ENCODE measurements around the gene MCTP1. TPM values are rescaled to one million over a fixed set of nuclear protein-coding genes. Genes with fewer than 3 reads are reported as not detected.
A peak's percentile ranks its signal among the peaks of the same experiment; 100 is the strongest.

MCTP1 gene
- total and polyA plus RNA-seq, 2 donors, result 5.9 to 20.2 TPM

DNA sequence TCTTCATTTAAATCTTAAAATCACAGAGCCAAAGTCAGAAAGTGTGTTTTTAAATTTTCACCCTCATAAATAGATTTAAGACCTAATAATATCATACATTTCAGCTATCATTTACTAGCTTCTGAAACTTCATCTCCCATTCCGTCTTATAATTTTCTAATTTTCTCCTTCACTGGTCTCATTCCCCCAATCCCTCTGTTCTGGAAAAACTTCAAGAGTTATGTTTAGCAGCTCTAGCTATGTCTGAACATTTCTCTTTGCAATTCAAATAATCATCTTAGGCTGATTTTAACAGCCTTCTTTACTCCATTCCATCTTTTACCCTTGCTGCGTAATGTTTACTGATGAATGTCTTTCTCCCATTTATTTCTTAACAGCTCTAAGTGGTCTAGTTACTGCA is 474.0 kb downstream of the MCTP1 start:
- H3K4me1 ChIP-seq (ENCODE audit: control insufficient read depth in 2 of 2, insufficient read depth in 2 of 2, low read length in 2 of 2), result peaks cover 0 to 35% of the 10 kb centered on the region in 2 donors
- 97% methylated on average over 2 of the region's 2 CpGs for WGBS
- no peak overlapping the region for H3K4me3 ChIP-seq (ENCODE audit: low read length in 2 of 2)
- no peak for DNase-seq (ENCODE audit: low read depth in 6 of 9, low spot score in 9 of 9)
- H3K27me3 ChIP-seq (ENCODE audit: control insufficient read depth in 2 of 2, insufficient read depth in 1 of 2, low read length in 1 of 2), result no peaks in the 10 kb centered on the region
- peak overlapping the region in 1 of 2 donors; percentile 1 for H3K27ac ChIP-seq (ENCODE audit: low read depth in 1 of 2, low read length in 1 of 2)
- H3K9me3 ChIP-seq (ENCODE audit: control insufficient read depth in 2 of 2, insufficient read depth in 1 of 2, low read length in 1 of 2), result no peaks in the 10 kb centered on the region
- H3K36me3 ChIP-seq (ENCODE audit: control insufficient read depth in 2 of 2, insufficient read depth in 2 of 2, low read length in 1 of 2), result no peaks in the 10 kb centered on the region

DNA sequence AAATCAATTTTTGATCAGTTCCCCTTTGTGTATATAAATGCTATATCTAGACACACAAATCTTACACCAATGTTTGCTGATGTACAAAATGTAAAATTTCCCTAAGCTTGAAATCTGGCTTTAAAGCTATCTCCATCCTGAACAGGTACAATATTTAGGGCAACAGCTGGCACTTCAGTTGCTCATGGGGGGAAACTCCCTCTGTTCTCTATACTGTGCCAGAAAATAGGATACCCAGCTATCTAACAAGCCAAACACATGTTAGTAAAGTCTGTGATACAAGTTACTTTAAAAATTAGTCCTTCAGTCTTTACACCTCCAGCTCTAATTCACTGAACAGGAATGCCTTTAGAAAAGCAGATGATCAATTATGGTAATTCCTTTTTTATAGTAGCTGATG is 474.6 kb downstream of the MCTP1 start:
- H3K27ac ChIP-seq (ENCODE audit: low read depth in 1 of 2, low read length in 1 of 2), result peak overlapping the region in 1 of 2 donors; percentile 19

DNA sequence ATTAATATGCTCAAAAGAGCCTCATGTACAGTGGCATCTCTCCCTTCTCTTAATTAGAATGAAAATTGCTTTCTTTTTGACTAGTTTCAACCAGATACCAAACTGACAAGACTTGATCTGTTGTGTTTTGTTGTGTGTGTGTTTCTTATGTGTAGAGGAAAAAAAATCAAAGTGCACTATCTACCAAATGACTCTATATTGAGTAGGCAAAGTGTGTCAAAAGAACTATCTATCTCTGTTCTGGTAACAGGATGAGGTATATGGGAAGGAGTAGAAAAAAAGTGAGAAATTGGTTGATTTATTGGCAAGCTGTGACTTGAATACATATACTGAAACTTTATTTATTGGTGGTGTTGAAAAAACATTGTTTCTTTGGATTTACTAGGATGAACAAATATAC is 476.4 kb downstream of the MCTP1 start:
- no peak for DNase-seq (ENCODE audit: low read depth in 6 of 9, low spot score in 9 of 9)
- Histone ChIP-seq H3K27me3 (ENCODE audit: control insufficient read depth in 2 of 2, insufficient read depth in 1 of 2, low read length in 1 of 2) (no peaks in the 10 kb centered on the region), H3K27ac (ENCODE audit: low read depth in 1 of 2, low read length in 1 of 2) (peak overlapping the region in 1 of 2 donors; percentile 80)

More for the DNA sequence above, 474.6 kb downstream of the MCTP1 start:
- Histone ChIP-seq H3K4me3 (ENCODE audit: low read length in 2 of 2) (no peak overlapping the region), H3K27me3 (ENCODE audit: control insufficient read depth in 2 of 2, insufficient read depth in 1 of 2, low read length in 1 of 2) (no peaks in the 10 kb centered on the region), H3K9me3 (ENCODE audit: control insufficient read depth in 2 of 2, insufficient read depth in 1 of 2, low read length in 1 of 2) (no peaks in the 10 kb centered on the region), H3K4me1 (ENCODE audit: control insufficient read depth in 2 of 2, insufficient read depth in 2 of 2, low read length in 2 of 2) (peaks cover 0 to 30% of the 10 kb centered on the region in 2 donors), H3K36me3 (ENCODE audit: control insufficient read depth in 2 of 2, insufficient read depth in 2 of 2, low read length in 1 of 2) (no peaks in the 10 kb centered on the region)
- DNase-seq (ENCODE audit: low read depth in 6 of 9, low spot score in 9 of 9), result no peak

DNA sequence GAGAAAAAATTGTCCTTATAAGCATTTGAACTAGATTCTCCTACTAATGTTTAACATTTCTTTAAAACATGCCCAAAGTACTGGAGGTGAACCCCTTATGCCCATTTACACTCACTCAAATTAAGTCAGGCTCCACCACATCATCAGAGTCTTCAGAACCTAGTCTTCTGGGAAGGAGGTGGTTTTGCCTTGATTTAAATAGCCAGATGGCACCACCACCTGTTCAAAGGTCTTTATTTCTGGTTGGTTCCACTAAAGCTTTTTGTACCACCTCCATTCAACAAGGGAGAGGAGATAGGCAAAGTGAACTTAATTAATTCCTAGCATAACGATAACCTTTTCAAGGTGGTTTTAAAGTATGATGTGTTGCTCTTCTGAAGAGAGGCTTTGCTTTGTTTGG is 476.9 kb downstream of the MCTP1 start:
- Histone ChIP-seq H3K36me3 (ENCODE audit: control insufficient read depth in 2 of 2, insufficient read depth in 2 of 2, low read length in 1 of 2) (no peaks in the 10 kb centered on the region), H3K27ac (ENCODE audit: low read depth in 1 of 2, low read length in 1 of 2) (peak overlapping the region in 1 of 2 donors; percentile 80), H3K4me1 (ENCODE audit: control insufficient read depth in 2 of 2, insufficient read depth in 2 of 2, low read length in 2 of 2) (peaks cover 0 to 24% of the 10 kb centered on the region in 2 donors), H3K27me3 (ENCODE audit: control insufficient read depth in 2 of 2, insufficient read depth in 1 of 2, low read length in 1 of 2) (no peaks in the 10 kb centered on the region), H3K4me3 (ENCODE audit: low read length in 2 of 2) (peak overlapping the region in 1 of 2 donors; percentile 40), H3K9me3 (ENCODE audit: control insufficient read depth in 2 of 2, insufficient read depth in 1 of 2, low read length in 1 of 2) (no peaks in the 10 kb centered on the region)
- 98% methylated on average over 1 of the region's 1 CpG for WGBS
- DNase-seq (ENCODE audit: low read depth in 6 of 9, low spot score in 9 of 9), result peak in 2 of 9 donors; percentile 41 to 69

More for the DNA sequence above, 476.4 kb downstream of the MCTP1 start:
- Histone ChIP-seq H3K4me1 (ENCODE audit: control insufficient read depth in 2 of 2, insufficient read depth in 2 of 2, low read length in 2 of 2) (peaks cover 0 to 24% of the 10 kb centered on the region in 2 donors), H3K4me3 (ENCODE audit: low read length in 2 of 2) (no peak overlapping the region), H3K9me3 (ENCODE audit: control insufficient read depth in 2 of 2, insufficient read depth in 1 of 2, low read length in 1 of 2) (no peaks in the 10 kb centered on the region), H3K36me3 (ENCODE audit: control insufficient read depth in 2 of 2, insufficient read depth in 2 of 2, low read length in 1 of 2) (no peaks in the 10 kb centered on the region)

DNA sequence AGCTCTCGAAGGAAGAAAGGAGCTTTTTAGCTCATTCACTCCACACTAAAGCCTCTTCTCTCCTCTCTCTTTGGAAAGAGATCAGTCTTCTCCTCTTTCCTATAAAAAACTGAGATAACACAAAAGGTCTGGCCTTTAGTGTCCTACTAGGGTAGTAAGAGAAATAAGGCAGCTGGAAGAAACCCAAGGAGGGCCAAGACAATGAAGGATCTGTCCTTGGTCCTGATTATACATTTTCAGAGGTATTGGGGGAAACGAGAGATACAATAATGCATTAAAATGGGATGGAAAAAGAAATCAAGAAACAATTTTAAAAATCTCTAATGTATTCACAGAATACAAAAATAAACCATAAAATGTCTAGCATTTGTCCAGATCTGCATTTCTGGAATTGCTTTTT is 482.4 kb downstream of the MCTP1 start:
- H3K27me3 ChIP-seq (ENCODE audit: control insufficient read depth in 2 of 2, insufficient read depth in 1 of 2, low read length in 1 of 2), result no peaks in the 10 kb centered on the region
- H3K27ac ChIP-seq (ENCODE audit: low read depth in 1 of 2, low read length in 1 of 2), result no peak overlapping the region
- no peaks in the 10 kb centered on the region for H3K9me3 ChIP-seq (ENCODE audit: control insufficient read depth in 2 of 2, insufficient read depth in 1 of 2, low read length in 1 of 2)
- peaks cover 0 to 4% of the 10 kb centered on the region in 2 donors for H3K4me1 ChIP-seq (ENCODE audit: control insufficient read depth in 2 of 2, insufficient read depth in 2 of 2, low read length in 2 of 2)
- DNase-seq (ENCODE audit: low read depth in 6 of 9, low spot score in 9 of 9), result peak in 2 of 9 donors; percentile 63 to 70
- peaks cover 0 to 7% of the 10 kb centered on the region in 2 donors for H3K36me3 ChIP-seq (ENCODE audit: control insufficient read depth in 2 of 2, insufficient read depth in 2 of 2, low read length in 1 of 2)
- 92% methylated on average over 2 of the region's 2 CpGs for WGBS
- no peak overlapping the region for H3K4me3 ChIP-seq (ENCODE audit: low read length in 2 of 2)

DNA sequence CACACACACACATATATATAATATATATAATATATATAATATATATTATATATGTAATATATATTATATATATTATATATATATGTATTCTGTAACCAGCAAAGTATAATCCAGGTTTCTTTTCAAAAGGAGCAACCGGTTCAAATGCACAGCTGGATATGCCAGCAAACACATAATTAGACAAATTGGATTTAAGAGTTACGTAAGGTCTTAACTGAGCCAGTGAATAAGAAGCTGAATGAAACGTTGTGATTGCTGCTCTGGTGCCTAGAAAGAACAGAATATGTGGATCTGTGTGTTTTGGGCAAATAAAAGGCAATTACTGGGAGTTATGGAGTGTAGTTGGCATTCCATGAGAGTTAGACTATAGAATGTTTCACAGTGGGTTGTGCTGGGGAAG is 488.3 kb downstream of the MCTP1 start:
- no peak overlapping the region for H3K4me3 ChIP-seq (ENCODE audit: low read length in 2 of 2)
- WGBS, result 94% methylated on average over 3 of the region's 3 CpGs

DNA sequence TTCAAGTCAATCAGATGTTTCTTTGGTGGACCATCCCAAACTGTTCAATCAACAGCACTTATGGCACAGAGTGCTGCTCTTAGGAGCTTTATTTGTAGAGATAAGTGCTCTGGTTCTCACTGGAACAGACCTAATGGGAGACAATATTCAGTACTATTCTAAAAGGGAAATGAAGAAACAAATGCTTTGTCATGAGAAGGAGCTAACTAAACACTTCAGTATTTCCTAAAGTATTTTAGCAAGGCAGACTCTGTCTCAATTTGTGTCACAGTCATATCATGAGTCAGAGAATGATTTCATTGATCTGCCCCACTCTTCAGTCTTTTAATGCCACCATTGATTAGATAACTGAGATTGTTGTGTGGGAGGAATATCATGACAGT is 491.1 kb downstream of the MCTP1 start:
- Histone ChIP-seq H3K4me3 (ENCODE audit: low read length in 2 of 2) (peak overlapping the region in 1 of 2 donors; percentile 1), H3K9me3 (ENCODE audit: control insufficient read depth in 2 of 2, insufficient read depth in 1 of 2, low read length in 1 of 2) (peaks cover 0 to 11% of the 10 kb centered on the region in 2 donors), H3K4me1 (ENCODE audit: control insufficient read depth in 2 of 2, insufficient read depth in 2 of 2, low read length in 2 of 2) (peaks cover 29 to 50% of the 10 kb centered on the region in 2 donors), H3K27ac (ENCODE audit: low read depth in 1 of 2, low read length in 1 of 2) (peak overlapping the region; percentile 78 to 89), H3K36me3 (ENCODE audit: control insufficient read depth in 2 of 2, insufficient read depth in 2 of 2, low read length in 1 of 2) (peaks cover 0 to 27% of the 10 kb centered on the region in 2 donors), H3K27me3 (ENCODE audit: control insufficient read depth in 2 of 2, insufficient read depth in 1 of 2, low read length in 1 of 2) (no peaks in the 10 kb centered on the region)
- DNase-seq (ENCODE audit: low read depth in 6 of 9, low spot score in 9 of 9), result no peak

More for the DNA sequence above, 488.3 kb downstream of the MCTP1 start:
- no peak for DNase-seq (ENCODE audit: low read depth in 6 of 9, low spot score in 9 of 9)
- no peak overlapping the region for H3K27ac ChIP-seq (ENCODE audit: low read depth in 1 of 2, low read length in 1 of 2)
- H3K36me3 ChIP-seq (ENCODE audit: control insufficient read depth in 2 of 2, insufficient read depth in 2 of 2, low read length in 1 of 2), result peaks cover 0 to 19% of the 10 kb centered on the region in 2 donors
- H3K9me3 ChIP-seq (ENCODE audit: control insufficient read depth in 2 of 2, insufficient read depth in 1 of 2, low read length in 1 of 2), result peaks cover 0 to 8% of the 10 kb centered on the region in 2 donors
- no peaks in the 10 kb centered on the region for H3K27me3 ChIP-seq (ENCODE audit: control insufficient read depth in 2 of 2, insufficient read depth in 1 of 2, low read length in 1 of 2)
- H3K4me1 ChIP-seq (ENCODE audit: control insufficient read depth in 2 of 2, insufficient read depth in 2 of 2, low read length in 2 of 2), result peaks cover 29 to 37% of the 10 kb centered on the region in 2 donors

DNA sequence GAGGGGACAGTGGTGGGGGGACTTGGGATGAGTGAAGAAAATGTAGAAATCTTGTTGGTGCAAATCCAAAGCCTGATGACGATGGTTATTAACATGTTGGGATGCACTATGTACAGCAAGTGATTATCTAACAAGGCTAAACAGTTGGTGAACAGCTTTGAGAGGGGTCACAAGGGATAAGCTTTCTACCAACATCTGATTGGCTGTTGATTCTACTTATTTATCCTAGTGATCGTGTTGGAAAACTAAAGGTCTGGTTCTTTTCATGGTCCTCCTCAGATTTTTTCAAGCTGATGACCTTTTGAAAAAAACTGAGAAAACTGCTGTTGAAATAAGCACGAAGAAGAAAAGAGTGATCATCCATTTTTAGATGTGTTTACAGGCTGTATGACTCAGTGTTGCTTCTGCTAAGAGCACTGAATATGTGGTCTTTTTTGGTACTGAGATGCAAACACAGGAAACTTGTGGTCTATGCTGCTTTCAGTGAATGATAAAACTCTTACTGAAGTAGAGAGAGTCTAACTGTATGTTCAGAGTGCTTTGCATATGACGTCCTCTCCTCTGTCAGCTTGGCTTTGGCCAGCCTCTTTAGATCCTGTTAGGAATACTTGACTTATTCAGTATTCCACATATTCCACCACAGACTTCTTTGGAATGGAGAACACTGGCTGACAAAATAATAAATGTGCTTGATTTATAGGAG is 491.6 kb downstream of the MCTP1 start:
- Histone ChIP-seq H3K36me3 (ENCODE audit: control insufficient read depth in 2 of 2, insufficient read depth in 2 of 2, low read length in 1 of 2) (peaks cover 0 to 26% of the 10 kb centered on the region in 2 donors), H3K4me1 (ENCODE audit: control insufficient read depth in 2 of 2, insufficient read depth in 2 of 2, low read length in 2 of 2) (peaks cover 29 to 50% of the 10 kb centered on the region in 2 donors), H3K27ac (ENCODE audit: low read depth in 1 of 2, low read length in 1 of 2) (peak overlapping the region; percentile 86 to 89), H3K9me3 (ENCODE audit: control insufficient read depth in 2 of 2, insufficient read depth in 1 of 2, low read length in 1 of 2) (peaks cover 0 to 11% of the 10 kb centered on the region in 2 donors), H3K27me3 (ENCODE audit: control insufficient read depth in 2 of 2, insufficient read depth in 1 of 2, low read length in 1 of 2) (no peaks in the 10 kb centered on the region), H3K4me3 (ENCODE audit: low read length in 2 of 2) (peak overlapping the region in 1 of 2 donors; percentile 19)
- peak in 8 of 9 donors; percentile 52 to 92 (median 80) for DNase-seq (ENCODE audit: low read depth in 6 of 9, low spot score in 9 of 9)
- WGBS, result 38% methylated on average over 4 of the region's 4 CpGs

DNA sequence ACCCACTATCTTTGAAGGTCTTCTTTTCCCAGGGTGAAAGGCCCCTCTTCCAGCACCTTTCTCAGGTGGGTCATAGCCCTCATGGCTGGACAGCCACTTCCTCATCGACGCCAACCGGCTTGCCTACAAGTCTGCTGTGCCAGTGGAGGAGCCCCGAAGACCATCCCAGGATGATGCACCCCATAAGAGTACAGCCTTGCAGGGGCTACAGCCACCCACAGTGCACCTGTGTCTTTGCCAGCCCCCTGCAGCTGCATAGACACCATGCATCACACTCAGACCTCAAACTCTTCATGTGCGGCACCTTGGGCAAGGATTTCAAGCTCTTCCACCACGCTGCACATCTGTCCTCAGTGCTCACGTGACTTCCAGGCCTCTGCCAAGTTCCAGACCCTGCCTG is 493.1 kb downstream of the MCTP1 start:
- 75% methylated on average over 7 of the region's 7 CpGs for WGBS
- Histone ChIP-seq H3K36me3 (ENCODE audit: control insufficient read depth in 2 of 2, insufficient read depth in 2 of 2, low read length in 1 of 2) (peaks cover 0 to 17% of the 10 kb centered on the region in 2 donors), H3K27me3 (ENCODE audit: control insufficient read depth in 2 of 2, insufficient read depth in 1 of 2, low read length in 1 of 2) (no peaks in the 10 kb centered on the region), H3K4me1 (ENCODE audit: control insufficient read depth in 2 of 2, insufficient read depth in 2 of 2, low read length in 2 of 2) (peaks cover 29 to 50% of the 10 kb centered on the region in 2 donors), H3K27ac (ENCODE audit: low read depth in 1 of 2, low read length in 1 of 2) (peak overlapping the region; percentile 36 to 89), H3K4me3 (ENCODE audit: low read length in 2 of 2) (peak overlapping the region in 1 of 2 donors; percentile 19), H3K9me3 (ENCODE audit: control insufficient read depth in 2 of 2, insufficient read depth in 1 of 2, low read length in 1 of 2) (peaks cover 0 to 11% of the 10 kb centered on the region in 2 donors)
- peak in 5 of 9 donors; percentile 42 to 82 (median 61) for DNase-seq (ENCODE audit: low read depth in 6 of 9, low spot score in 9 of 9)
